IPS-NIHi7 (cell line): ENCODE measurements around the gene GSE1.

ENCODE experiments used
- DNase-seq: peaks from one replicate; pipeline ENCODE4 v3.0.0; 2012; ENCODE audit warnings: mixed read lengths; ENCODE audit errors: extremely low spot score

GSE1 gene

GRCh38 chr16:85612801-85613603, at the start of gene GSE1:
Gene GSE1, plus strand, starts transcription at chr16:85613322. Its CDS starts 70 bp downstream, at chr16:85613392.
- peak; percentile 83 for DNase-seq

GRCh38 chr16:85563515-85564276, 49.4 kb upstream of the GSE1 start:
- no peak for DNase-seq

- DNase-seq: no peak
Observed at GRCh38 chr16:85564277-85565051, 48.7 kb upstream of the GSE1 start.

GRCh38 chr16:85565340-85565739, 47.8 kb upstream of the GSE1 start:
- DNase-seq: no peak

- DNase-seq: no peak
Observed at GRCh38 chr16:85565801-85566526, 47.2 kb upstream of the GSE1 start.

- no peak for DNase-seq
Observed at GRCh38 chr16:85566561-85567100, 46.5 kb upstream of the GSE1 start.

DNA sequence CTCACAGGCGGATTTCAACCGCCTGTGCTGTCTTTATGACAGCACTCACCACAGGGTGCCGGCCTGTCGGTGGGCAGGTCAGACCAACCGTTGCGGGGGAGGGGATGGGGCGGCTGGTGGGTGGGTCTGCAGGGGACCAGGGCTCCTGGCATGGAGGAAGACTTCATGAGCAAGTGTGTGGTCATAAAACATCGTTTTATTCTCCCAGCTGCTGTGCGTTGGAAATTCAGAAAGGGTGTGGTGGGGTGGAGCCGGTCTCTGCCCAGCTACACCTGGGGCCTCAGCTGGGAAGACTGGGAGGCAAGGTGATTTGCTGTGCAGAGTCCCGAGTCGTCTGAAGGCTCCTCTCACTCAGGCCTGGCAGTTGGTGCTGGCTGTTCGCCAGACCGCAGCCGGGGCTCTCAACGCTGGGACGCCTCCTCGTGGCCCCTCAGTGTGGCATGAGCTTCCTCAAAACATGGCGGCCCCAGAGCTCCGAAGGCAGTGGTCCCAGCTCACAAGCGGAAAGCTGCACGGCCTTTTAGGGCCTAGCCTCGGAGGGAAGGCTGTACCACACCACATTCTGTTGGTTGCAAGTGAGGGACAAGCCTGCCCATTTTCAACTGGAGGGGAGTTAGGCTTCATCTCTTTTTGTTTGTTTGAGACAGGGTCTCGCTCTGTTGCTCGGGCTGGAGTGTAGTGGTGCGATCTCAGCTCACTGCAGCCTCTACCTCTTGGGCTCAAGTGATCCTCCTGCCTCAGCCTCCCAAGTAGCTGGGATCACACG, 45.8 kb upstream of the GSE1 start:
- DNase-seq: no peak

DNA sequence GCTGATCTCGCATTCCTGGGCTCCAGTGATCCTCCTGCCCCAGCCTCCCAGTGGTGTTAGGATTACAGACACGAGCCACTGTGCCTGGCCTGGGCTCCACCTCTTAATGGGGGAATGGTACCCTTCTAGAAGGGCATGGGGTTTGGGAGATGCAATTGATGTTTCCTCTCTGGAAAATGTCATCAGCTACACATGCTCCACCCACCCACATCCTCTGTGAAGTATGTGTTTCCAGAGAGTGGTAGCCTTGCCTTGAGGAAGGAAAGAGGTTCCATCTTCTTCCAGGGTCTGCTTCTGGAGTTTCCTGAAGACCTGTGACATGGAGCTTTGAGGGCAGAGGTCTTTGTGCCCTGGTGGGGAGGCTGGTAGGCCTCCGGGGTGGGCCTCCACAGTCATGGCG, 45.2 kb upstream of the GSE1 start:
- DNase-seq: no peak

DNA sequence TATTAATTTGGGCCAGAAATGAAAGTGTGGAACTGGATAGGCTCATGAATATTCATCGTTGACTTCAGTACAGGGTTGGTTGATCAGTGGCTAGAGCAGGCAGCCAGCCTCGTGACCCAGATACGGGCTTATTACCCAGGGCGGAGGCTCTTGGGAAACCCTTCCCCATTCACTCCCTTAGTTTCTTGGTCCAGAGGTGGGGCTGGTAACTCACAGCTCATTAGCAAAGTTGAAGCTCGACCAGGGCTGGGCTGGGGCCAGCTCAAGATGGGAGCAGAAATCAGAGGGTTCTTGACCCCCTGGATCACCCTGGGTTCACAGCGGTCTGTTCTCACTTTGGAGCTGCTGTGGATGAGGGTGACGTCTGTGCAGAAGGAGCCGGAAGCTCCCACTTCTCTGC, 44.6 kb upstream of the GSE1 start:
- DNase-seq: no peak

DNA sequence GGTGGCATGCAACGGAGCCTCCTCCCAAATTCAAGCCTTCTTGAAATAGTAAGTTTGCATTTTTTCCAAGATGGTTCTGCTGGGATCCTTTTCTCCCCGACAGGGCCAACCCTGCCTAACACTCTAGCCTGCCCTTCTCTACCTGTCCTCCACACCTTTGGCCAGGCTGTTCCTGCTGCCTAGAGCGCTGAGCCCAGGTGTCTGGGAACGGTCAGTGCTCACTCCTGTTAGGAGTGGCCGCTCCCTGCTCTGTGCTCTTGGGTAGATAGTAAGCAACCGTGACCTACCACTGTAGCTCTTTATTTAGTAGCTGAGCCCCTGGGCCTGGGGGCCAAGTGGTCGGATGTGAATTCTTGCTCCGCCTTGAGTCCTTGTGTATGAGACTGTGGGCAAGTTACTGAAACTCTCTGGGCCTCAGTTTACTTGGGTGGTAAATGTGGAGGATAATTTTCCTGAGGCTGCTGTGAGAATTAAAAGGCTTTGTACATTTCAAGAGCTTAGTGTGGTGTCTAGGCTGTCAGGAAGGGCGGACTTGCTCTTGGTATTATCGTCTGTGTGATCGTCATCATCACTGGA, 44.0 kb upstream of the GSE1 start:
- no peak for DNase-seq

GRCh38 chr16:85569615-85570212, 43.4 kb upstream of the GSE1 start:
- peak; percentile 69 for DNase-seq

DNA sequence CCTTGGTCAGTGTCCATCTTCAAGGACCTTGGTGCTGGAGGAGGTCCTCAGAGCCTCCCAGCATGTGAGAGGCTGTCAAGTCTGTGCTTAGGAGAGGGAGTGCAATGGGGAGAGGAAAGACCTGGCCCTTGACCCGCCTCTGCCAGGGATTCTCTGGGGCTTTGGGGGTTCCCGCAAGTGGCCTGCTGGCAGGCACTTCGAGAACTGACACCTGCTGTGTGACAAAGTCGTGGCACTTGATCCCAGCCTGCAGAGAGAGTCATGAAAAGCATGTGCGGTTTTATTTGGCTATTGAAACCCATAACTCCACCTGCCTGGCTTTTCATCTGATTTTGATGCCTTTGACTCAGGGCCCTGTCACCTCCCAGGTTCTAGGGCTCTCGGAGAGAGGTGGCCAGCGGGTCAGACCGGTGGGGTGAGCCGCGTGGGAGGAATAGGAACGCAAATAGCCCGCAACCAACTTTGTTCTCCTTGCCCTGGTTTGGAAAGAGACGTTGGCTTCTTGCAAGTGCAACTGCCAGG, 42.8 kb upstream of the GSE1 start:
- no peak for DNase-seq

- DNase-seq: no peak
Observed at GRCh38 chr16:85570735-85571562, 42.2 kb upstream of the GSE1 start.

GRCh38 chr16:85571563-85571812, 41.6 kb upstream of the GSE1 start:
- no peak for DNase-seq

DNA sequence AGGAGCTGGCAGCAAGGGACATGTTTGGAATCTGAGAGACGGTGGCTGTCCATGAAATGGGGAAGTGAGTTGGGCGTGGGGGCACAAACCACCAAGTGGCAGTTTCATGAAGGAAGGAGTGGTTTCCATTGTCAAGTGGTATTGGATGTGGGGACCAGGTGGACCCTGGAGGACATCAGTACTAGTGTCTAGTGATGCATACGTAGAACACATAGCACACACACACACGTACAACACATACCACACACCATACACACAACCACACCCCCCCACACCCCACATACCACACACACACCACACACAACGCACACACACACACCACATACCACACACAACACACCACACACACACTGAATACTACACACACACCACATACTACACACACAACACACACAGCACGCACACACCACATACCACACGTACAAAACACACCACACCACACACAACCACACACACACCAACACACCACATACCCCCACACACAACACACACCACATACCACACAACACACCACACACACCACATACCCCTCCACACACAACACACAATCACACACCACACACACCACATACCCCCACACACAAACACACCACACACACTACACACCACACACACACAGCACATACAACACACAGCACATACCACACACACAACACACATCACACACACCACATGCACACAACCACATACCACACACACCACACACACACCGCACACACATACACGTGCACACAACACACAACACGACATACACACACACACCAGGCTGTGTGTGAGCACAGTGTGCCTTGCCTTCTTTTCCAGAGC, 41.1 kb upstream of the GSE1 start:
- no peak for DNase-seq

- DNase-seq: no peak
Observed at GRCh38 chr16:85573045-85573695, 40.0 kb upstream of the GSE1 start.
